Measurements from ENCODE around the gene TTC1. TPM values are rescaled to one million over a fixed set of nuclear protein-coding genes. Genes with fewer than 3 reads are reported as not detected.

The TTC1 gene
- total RNA-seq, 1 donor from 2014 or later: 25.6 TPM

DNA sequence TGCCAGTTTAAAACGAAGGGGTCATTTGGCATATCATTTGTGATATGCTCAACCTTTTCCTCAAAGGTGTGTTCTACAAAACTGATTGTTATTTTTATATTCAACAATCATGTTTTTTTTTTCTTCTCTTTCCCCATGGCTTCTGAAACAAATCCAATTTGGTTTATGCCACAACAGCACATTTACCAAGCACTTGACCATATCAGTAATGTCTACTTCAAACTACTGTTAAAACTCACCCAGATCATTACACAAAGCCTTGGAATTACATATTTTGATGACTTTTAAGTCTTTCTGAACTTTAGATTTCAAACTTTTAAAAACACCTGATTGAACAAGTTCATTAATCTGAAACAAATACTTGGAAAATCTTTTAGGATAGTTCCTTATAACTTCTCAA lies 81.1 kb downstream of the TTC1 start:
- H3K4me3 ChIP-seq (ENCODE audit: low read length in 3 of 3): no peak overlapping the region
- no peaks in the 10 kb centered on the region for H3K4me1 ChIP-seq (ENCODE audit: control insufficient read depth in 3 of 3, insufficient read depth in 3 of 3, low read length in 3 of 3)
- H3K9me3 ChIP-seq (ENCODE audit: control insufficient read depth in 3 of 3, low read length in 3 of 3): no peaks in the 10 kb centered on the region
- H3K27me3 ChIP-seq (ENCODE audit: control insufficient read depth in 3 of 3, insufficient read depth in 3 of 3, low read length in 3 of 3): no peaks in the 10 kb centered on the region
- no peak overlapping the region for H3K27ac ChIP-seq (ENCODE audit: low read depth, low read length)
- H3K36me3 ChIP-seq (ENCODE audit: control insufficient read depth in 3 of 3, insufficient read depth in 3 of 3, low read length in 3 of 3): peaks cover 16 to 21% (median 20%) of the 10 kb centered on the region in 3 donors
- no peak overlapping the region for H3K9ac ChIP-seq (ENCODE audit: low read depth in 1 of 3, low read length in 3 of 3)

DNA sequence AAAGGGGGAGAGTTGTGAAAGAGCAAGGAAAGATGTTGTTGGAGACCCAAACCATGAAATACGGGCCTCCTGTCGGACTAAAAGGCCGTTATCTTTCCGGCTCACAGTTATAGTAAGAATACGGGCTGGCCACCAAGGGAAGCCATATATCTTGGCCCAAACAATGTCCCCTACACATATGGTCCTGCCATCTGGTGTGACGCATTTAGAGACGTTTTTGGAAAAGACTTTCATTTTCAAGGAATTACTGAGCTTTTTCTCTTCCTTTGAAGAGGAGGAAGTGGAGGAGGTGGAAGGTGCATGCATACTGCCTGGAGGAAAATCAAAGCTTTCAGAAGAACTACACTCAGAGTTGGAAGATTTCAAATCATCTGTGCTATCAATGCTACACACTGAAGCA lies 83.6 kb downstream of the TTC1 start:
- H3K4me3 ChIP-seq (ENCODE audit: low read length in 3 of 3): no peak overlapping the region
- no peak overlapping the region for H3K27ac ChIP-seq (ENCODE audit: low read depth, low read length)
- H3K9ac ChIP-seq (ENCODE audit: low read depth in 1 of 3, low read length in 3 of 3): no peak overlapping the region
- H3K27me3 ChIP-seq (ENCODE audit: control insufficient read depth in 3 of 3, insufficient read depth in 3 of 3, low read length in 3 of 3): no peaks in the 10 kb centered on the region
- H3K9me3 ChIP-seq (ENCODE audit: control insufficient read depth in 3 of 3, low read length in 3 of 3): no peaks in the 10 kb centered on the region
- no peaks in the 10 kb centered on the region for H3K4me1 ChIP-seq (ENCODE audit: control insufficient read depth in 3 of 3, insufficient read depth in 3 of 3, low read length in 3 of 3)
- peaks cover 16 to 22% (median 21%) of the 10 kb centered on the region in 3 donors for H3K36me3 ChIP-seq (ENCODE audit: control insufficient read depth in 3 of 3, insufficient read depth in 3 of 3, low read length in 3 of 3)

- no peak overlapping the region for H3K4me3 ChIP-seq (ENCODE audit: low read length in 3 of 3)
- no peaks in the 10 kb centered on the region for H3K27me3 ChIP-seq (ENCODE audit: control insufficient read depth in 3 of 3, insufficient read depth in 3 of 3, low read length in 3 of 3)
- no peaks in the 10 kb centered on the region for H3K4me1 ChIP-seq (ENCODE audit: control insufficient read depth in 3 of 3, insufficient read depth in 3 of 3, low read length in 3 of 3)
- no peak overlapping the region for H3K27ac ChIP-seq (ENCODE audit: low read depth, low read length)
- peaks cover 16 to 22% (median 21%) of the 10 kb centered on the region in 3 donors for H3K36me3 ChIP-seq (ENCODE audit: control insufficient read depth in 3 of 3, insufficient read depth in 3 of 3, low read length in 3 of 3)
- no peaks in the 10 kb centered on the region for H3K9me3 ChIP-seq (ENCODE audit: control insufficient read depth in 3 of 3, low read length in 3 of 3)
- no peak overlapping the region for H3K9ac ChIP-seq (ENCODE audit: low read depth in 1 of 3, low read length in 3 of 3)
These were observed 84.2 kb downstream of the TTC1 start for GRCh38 chr5:160092960-160093707.

DNA sequence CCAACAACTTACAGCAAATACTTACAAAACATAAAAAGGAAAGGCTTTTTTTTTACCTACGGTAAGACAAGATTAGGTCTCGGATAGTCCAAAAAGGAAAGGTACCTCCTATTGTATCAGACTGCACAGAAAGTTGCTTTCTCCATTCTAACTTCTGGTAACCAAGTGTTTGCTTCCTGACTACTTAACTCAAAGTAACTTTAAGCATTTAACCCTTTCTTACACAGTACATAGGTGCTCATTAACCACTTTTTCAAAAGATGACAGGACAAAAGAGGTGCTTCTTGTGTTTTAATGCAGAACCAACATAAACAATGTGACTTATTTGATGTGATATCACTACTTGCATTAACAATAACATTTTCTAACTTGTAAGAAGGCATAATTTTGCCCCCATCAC lies 87.2 kb downstream of the TTC1 start:
- Histone ChIP-seq H3K27me3 (ENCODE audit: control insufficient read depth in 3 of 3, insufficient read depth in 3 of 3, low read length in 3 of 3) (no peaks in the 10 kb centered on the region), H3K4me1 (ENCODE audit: control insufficient read depth in 3 of 3, insufficient read depth in 3 of 3, low read length in 3 of 3) (no peaks in the 10 kb centered on the region), H3K9ac (ENCODE audit: low read depth in 1 of 3, low read length in 3 of 3) (no peak overlapping the region), H3K36me3 (ENCODE audit: control insufficient read depth in 3 of 3, insufficient read depth in 3 of 3, low read length in 3 of 3) (peaks cover 16 to 22% (median 21%) of the 10 kb centered on the region in 3 donors), H3K9me3 (ENCODE audit: control insufficient read depth in 3 of 3, low read length in 3 of 3) (no peaks in the 10 kb centered on the region), H3K27ac (ENCODE audit: low read depth, low read length) (no peak overlapping the region), H3K4me3 (ENCODE audit: low read length in 3 of 3) (no peak overlapping the region)

DNA sequence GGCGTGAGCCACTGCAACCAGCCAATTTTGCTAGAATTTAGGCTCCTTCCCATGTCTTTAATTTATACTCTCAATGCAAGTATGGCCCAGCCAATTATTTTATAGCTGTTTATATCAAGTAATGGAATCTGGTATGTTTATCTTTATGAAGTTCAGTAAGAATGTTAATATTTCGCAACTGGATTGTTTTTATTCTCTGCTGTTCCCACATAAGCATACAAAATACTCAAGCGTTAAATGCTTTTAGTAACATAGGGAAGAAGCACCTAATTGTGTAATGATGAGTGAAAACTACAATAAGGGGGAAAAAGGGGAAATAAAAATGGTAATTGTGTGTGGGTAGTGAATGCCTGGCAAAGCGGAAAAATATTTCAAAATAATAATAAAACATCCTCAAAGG lies 89.1 kb downstream of the TTC1 start:
- Histone ChIP-seq H3K27ac (ENCODE audit: low read depth, low read length) (no peak overlapping the region), H3K27me3 (ENCODE audit: control insufficient read depth in 3 of 3, insufficient read depth in 3 of 3, low read length in 3 of 3) (no peaks in the 10 kb centered on the region), H3K9me3 (ENCODE audit: control insufficient read depth in 3 of 3, low read length in 3 of 3) (no peaks in the 10 kb centered on the region), H3K36me3 (ENCODE audit: control insufficient read depth in 3 of 3, insufficient read depth in 3 of 3, low read length in 3 of 3) (peaks cover 7 to 11% (median 9%) of the 10 kb centered on the region in 3 donors), H3K4me1 (ENCODE audit: control insufficient read depth in 3 of 3, insufficient read depth in 3 of 3, low read length in 3 of 3) (no peaks in the 10 kb centered on the region), H3K9ac (ENCODE audit: low read depth in 1 of 3, low read length in 3 of 3) (no peak overlapping the region), H3K4me3 (ENCODE audit: low read length in 3 of 3) (no peak overlapping the region)

DNA sequence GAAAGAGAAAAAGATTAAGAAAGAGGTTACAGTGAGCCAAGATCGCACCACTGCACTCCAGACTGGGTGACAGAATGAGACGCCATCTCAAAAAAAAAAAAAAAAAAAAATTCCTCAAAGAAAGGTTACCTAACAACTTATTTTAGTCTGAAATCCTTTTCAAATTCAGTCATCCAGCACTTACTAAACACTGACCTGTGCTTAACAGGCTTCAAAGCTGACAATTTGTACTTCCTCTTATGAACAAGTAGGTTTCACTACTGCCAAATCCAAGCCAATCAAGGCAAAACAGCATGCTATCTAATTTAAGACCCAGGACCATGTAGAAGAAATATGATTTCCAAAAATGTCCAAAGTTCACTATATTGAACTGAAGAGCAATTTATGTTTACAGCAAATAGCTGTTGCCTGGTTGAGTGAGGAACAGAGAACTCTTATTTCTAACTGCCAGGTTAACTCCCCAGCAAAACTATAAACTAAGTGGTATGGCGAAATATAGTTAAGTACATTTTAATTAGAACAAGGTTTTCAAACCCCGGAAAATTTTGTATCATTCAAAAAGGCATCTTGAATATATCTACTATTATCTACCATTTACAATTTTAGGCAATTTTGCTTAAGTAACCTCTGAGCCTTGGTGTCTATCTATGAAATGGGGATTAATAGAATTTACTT lies 96.9 kb downstream of the TTC1 start:
- H3K4me1 ChIP-seq (ENCODE audit: control insufficient read depth in 3 of 3, insufficient read depth in 3 of 3, low read length in 3 of 3): no peaks in the 10 kb centered on the region
- no peaks in the 10 kb centered on the region for H3K27me3 ChIP-seq (ENCODE audit: control insufficient read depth in 3 of 3, insufficient read depth in 3 of 3, low read length in 3 of 3)
- peaks cover 0 to 11% (median 6%) of the 10 kb centered on the region in 3 donors for H3K36me3 ChIP-seq (ENCODE audit: control insufficient read depth in 3 of 3, insufficient read depth in 3 of 3, low read length in 3 of 3)
- no peak overlapping the region for H3K9ac ChIP-seq (ENCODE audit: low read depth in 1 of 3, low read length in 3 of 3)
- H3K4me3 ChIP-seq (ENCODE audit: low read length in 3 of 3): no peak overlapping the region
- no peak overlapping the region for H3K27ac ChIP-seq (ENCODE audit: low read depth, low read length)
- H3K9me3 ChIP-seq (ENCODE audit: control insufficient read depth in 3 of 3, low read length in 3 of 3): no peaks in the 10 kb centered on the region

DNA sequence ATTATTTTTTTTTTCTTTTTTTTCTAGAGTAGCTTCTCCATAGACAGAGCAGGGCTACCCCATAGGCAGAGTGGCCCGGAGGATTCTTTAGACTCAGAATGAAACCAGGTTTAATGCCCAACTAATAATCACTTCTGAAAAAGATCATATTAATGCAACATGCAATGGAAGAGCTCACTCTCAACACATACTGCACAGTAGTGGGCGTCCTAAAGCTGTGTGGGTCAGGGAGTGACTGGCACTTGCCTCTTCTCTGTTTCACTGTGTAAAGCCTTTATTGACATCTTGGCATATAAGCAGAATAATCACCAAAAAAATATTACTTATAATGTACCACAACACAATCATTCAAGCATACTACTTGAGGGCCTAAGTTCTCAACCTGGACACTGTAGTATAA lies 99.2 kb downstream of the TTC1 start:
- H3K27ac ChIP-seq (ENCODE audit: low read depth, low read length): no peak overlapping the region
- H3K4me3 ChIP-seq (ENCODE audit: low read length in 3 of 3): no peak overlapping the region
- no peak overlapping the region for H3K9ac ChIP-seq (ENCODE audit: low read depth in 1 of 3, low read length in 3 of 3)
- peaks cover 8 to 18% (median 10%) of the 10 kb centered on the region in 3 donors for H3K36me3 ChIP-seq (ENCODE audit: control insufficient read depth in 3 of 3, insufficient read depth in 3 of 3, low read length in 3 of 3)
- no peaks in the 10 kb centered on the region for H3K4me1 ChIP-seq (ENCODE audit: control insufficient read depth in 3 of 3, insufficient read depth in 3 of 3, low read length in 3 of 3)
- no peaks in the 10 kb centered on the region for H3K9me3 ChIP-seq (ENCODE audit: control insufficient read depth in 3 of 3, low read length in 3 of 3)
- no peaks in the 10 kb centered on the region for H3K27me3 ChIP-seq (ENCODE audit: control insufficient read depth in 3 of 3, insufficient read depth in 3 of 3, low read length in 3 of 3)

Small RNA genes within 50 kb of the gene (small RNA-seq; reads per million reads assigned to genes)
- not detected for gene RF00019

Other genes starting within 250 kb of the TTC1 start
- under 0.01 TPM for gene ADRA1B, start 92.7 kb upstream of the TTC1 start, total RNA-seq
- gene PWWP2A, start 110.3 kb downstream of the TTC1 start, total RNA-seq: 13.0 TPM
- gene FABP6, start 220.4 kb downstream of the TTC1 start, total RNA-seq: not detected

All from skeletal muscle tissue (tissue), 5 donors.